NCI-H1092 treated with DMSO at 0.1 percent for 48 hours (cell line): ENCODE measurements around the gene USP16.
A peak's percentile ranks its signal among the peaks of the same experiment; 100 is the strongest.

Experiments used
- DNase-seq: peaks from one replicate; lab custom pipeline; 2025; lab: John Stamatoyannopoulos, UW

USP16 gene

DNA sequence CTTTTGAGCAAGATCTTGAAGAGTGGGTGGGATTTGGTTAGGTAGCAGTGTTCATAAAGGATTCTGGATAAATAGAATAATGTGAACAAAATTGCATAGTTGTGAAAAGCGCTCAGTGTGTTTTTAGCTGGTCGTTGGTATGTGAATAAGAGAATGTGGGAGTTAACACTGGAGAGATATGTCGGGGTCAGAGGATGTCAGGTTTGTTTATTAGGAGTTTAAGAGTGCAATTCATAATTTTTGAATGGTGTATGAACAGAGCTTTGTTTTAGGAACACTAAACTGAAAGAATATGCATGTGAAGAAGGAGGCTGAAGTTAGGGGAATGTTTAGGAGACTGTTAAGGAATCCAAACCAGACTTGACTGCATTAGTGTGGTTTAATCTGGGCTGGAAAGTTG lies 9.4 kb downstream of the USP16 start:
- no peak for DNase-seq

GRCh38 chr21:29034678-29035077 lies 10.2 kb downstream of the USP16 start:
- no peak for DNase-seq

- DNase-seq: no peak
Observed at GRCh38 chr21:29052224-29052623, 27.8 kb downstream of the USP16 start.

GRCh38 chr21:29053011-29053553 lies 28.6 kb downstream of the USP16 start:
- no peak for DNase-seq

GRCh38 chr21:29053656-29054055 lies 29.2 kb downstream of the USP16 start:
- no peak for DNase-seq

- DNase-seq: no peak
Observed at GRCh38 chr21:29055080-29055479, 30.6 kb downstream of the USP16 start.

GRCh38 chr21:29056005-29056404 lies 31.5 kb downstream of the USP16 start:
- peak; percentile 18 for DNase-seq

DNA sequence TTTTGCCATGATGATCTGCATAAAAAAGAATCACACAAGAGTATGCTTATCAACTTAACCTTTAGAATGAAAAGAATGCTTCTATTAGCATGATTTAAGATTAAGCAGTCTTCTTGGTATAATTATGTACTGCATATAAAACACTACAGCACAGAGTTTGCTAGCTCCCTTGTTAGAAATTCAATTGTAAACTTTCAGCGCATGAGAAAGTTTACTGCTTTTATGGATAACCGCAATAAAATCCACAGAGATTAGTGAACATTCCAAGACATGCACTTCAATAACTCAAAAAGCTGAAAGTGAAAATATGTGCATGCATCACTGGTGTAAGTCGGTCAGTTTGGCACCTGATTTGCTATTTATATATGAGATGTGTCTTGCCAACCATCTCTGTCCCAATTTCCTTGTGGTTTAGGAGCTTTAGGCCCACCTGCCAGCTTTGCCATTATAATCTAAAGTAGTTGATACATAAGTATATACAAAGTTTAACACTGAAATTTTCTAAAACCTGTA lies 32.1 kb downstream of the USP16 start:
- no peak for DNase-seq

GRCh38 chr21:29064850-29065481 lies 40.5 kb downstream of the USP16 start:
- no peak for DNase-seq

- DNase-seq: no peak
Observed at GRCh38 chr21:29072873-29073221, 48.4 kb downstream of the USP16 start.

DNA sequence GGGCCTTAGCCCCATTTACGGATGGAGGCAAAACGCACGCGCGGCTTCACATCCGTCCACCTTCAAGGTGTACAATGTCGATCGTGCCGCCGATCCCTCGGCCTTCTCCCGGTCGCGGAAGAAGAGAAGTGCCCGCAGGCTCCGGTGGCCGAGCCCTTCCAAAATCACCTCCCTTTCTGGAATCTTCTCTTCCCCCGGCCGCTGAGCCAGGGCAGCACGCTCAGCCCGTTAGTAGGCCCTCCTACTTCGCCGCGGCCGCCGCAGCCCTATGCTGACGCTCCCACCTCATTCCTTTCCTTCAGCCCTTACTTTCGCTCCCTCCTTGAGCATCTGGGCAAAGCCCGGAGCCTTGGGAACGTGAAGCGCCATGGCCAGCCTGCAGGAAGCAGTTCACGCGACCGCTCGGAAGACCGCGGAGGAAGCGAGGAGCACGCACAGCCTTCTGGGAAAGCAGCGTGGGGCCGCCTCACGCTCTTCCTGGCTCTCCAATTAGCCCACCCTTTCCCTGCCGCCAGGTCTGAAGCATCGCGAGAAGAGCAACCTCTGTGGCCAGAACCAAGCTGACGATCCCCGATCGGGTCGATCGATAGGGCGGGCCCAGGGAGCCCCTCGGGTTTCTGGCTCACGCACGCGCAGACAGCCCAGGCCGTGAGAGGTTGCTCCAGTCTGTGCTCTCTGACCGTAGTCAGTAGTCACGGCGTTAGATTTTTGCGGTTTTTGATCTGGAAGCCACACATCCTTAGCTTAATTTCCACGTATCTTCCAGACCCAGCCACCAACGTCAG lies 48.9 kb downstream of the USP16 start, which contains the start of gene CCT8:
Gene CCT8, minus strand, starts transcription at position 427 of the 785 bp plus-strand sequence. Its CDS starts 58 bp downstream, at position 369.
- peak; percentile 99 for DNase-seq

DNA sequence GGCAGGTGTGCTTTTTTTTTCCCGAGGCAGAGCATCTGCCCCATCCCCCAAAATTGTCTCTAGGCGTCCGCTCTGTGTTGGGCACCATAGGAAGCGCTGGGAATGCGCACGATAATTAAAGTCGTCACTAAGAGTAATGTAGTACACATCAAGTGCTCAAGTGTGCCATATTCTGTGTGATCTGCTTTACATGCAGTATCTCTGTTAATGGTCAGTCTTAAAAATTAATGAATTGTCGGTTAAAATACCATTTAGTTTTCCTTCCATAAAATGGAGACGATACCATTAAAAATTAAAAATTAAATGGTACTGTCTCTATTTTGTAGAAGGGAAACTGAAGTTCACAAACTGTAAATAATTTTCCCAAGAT lies 49.5 kb downstream of the USP16 start:
- no peak for DNase-seq

GRCh38 chr21:29074783-29075182 lies 50.3 kb downstream of the USP16 start:
- no peak for DNase-seq

DNA sequence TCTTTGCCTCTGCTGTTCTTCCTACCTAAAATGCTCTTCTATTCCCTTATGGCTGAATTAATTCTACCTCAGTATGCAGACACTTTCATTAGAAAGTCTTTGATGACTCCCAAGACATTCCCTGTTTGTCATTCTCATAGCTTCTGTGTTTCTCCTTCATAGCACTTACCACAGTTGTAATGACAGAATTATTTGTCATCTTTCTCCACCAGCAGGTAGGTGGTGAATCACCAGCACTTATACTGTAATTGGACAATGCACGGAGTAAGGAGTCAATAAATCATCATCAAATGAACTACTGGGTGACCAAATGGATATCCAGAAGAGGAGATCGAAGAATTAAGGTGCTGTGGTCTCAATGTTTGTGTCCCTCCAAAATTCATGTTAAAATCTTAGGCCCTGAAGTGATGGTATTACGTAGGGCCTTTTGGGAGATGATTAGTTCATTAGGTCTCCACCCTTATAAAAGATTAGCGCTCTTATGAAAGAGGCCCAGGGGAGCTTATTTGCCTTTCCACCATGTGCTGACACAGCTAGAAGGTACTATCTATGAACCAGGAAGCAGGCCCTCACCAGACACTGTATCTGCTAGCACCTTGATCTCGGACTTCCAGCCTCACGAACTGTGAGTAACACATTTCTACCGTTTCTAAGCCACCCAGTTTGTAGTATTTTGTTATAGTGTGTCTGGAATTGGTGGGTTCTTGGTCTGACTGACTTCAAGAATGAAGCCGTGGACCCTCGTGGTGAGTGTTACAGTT lies 51.4 kb downstream of the USP16 start:
- DNase-seq: no peak

- peak; percentile 67 for DNase-seq
Observed at GRCh38 chr21:29076731-29077640, 52.5 kb downstream of the USP16 start.

DNA sequence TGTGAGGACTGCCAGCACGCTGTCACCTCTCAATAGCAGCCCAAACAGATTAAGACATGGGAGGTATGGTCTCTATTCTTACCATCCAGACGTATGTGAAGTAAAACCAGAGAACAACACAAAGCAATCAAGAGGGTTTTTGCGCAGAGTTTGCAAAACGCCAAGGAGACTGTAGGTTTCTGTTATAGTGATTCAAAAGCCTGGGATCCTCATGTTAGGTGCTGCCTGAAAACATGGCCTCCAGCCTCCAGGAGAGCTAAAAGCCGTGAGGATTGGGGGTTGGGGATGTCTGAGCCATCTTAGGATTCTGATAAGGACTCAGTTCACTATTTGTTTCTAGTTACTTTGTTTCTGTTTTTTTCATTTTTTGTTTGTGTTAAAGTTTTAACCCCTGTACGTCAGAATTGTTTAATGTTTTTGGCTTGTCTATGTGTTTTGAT lies 53.2 kb downstream of the USP16 start:
- DNase-seq: peak; percentile 75

DNA sequence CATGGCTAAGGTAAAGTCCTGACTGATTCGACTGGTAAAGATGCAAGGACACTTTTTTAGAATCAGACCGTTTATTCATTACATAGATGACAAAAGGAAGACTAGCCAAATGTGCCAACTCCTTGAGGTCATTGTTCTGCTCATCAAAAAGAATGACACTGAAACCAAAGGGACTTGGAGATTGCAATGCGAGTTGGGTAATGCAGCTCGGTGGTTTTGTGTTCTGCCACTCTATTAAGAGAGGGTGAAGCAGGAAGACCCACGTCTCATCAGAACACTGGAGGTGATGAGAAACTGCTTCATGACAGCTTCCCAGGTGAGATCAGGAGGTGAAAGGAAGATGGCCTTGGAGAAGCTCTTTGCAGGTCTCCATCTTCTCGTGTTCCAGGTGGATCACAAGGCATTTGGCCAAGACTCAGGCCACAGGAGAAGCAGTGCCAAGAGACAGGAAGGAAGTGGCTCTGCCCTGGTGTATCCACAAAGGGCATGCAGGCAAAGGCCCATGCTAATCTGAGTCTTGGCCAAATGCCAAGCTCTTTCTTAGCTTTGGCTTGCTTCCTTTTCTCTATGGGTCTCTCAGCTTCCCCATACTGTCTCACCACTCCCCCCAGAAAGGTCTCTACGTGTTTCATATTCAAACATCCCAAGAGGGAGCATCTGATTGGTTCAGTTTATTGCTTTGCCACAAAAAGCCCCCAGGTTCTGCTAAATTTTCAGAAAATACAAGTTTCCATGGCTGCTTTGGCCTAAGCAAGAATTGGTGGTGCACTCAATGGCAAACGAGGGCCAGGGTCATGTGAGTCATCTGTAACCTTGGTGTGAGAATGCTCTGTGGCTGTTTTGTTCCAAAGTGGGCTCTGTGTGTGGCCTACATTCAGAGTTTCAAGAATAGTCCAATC lies 54.6 kb downstream of the USP16 start:
- peak; percentile 18 for DNase-seq

DNA sequence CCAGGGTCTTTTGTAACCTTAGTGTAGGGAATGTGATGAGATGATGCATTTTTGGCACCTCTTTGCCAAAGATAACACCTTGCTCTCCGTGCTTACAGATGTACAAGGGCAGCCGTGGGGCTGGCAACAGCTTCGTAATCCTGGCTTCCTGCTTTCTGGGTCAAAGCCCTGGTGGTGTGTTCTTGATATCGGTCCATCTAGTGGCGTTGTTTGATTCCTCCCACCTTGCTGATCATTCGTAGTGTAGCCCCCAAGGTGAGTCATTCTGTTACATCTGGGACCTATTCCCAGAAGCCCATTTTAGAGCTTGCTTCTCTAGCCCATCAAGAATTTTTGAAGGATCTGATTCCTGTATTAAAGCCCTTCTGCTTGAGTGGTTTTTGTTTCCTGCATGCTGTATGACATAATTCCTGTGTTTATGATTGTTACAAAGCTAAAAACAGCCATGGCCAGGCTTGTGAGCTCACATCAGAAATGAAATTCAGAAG lies 56.0 kb downstream of the USP16 start:
- no peak for DNase-seq

GRCh38 chr21:29082046-29082815 lies 57.8 kb downstream of the USP16 start:
- DNase-seq: no peak
